HG02610 (cell line): ENCODE results near the gene SCLT1.
"Not testable (repeated sequence)": the region's sequence is repeated elsewhere in the genome, so short reads cannot be mapped to it uniquely, and the experiment has no call there.

Experiments
- ATAC-seq: cut with Tn5 transposase; IDR thresholded peaks from one replicate; pipeline ENCODE4 v1.9.1; 2021; ENCODE audit warnings: mild to moderate bottlenecking, moderate library complexity; ENCODE audit not compliant: unreplicated experiment

SCLT1 gene

DNA sequence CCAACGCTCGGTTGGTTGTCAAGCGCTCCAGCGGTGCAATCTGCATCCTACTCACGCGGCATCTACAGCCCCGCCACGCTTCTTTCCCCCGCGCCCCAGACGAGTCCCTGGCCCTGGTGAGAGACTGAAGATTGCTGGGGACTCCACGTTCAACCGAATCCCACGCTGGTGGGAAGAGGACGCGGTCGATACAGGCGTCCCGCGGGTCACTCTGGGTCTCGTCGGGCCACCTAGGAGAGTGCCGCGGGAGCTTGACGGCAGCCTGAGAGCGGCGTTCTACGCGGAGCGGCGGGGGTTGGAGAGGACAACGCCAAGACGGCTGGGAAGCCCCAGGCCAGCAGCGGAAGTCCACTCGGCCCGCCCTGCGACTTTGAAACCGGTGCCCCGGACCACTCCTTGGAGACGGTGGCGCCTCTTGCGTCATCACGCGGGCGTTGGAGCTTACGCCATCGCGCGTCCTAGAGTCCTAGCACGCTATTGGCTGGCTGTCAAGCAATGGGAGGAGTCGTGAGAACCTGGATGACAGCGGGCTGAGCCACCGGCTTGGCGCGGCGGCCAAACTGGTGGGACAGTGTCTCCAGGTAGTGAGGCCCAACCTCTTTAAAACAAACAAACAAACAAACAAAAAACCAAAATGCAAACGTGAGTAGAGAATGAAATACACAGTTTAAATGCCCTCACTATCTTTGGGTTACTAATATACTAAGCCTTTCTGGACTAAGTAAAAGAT lies at the start of gene SCLT1:
SCLT1 (minus strand) TSS at position 349 of the 730 bp plus-strand sequence. CDS start 436 bp downstream, outside the sequence.
- ATAC-seq: peak; percentile 93

DNA sequence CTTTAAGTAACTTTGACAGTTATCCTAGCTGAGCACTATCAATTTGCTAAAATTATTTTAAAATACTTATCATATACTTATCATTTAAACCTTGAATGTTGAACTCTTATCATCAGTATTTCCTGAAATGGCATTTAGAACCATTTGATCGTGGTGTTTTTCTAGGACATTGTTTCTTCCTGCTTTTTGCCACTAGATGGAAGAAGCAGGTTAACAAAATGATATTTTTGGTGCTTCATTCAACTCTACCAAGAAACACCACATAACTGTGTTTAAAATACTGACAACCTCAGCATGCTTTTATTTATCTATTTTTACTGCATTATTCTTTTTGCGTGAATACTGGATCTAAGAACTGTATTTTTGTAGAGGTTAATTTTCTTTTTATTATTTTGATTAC lies 47.2 kb upstream of the SCLT1 start:
- no peak for ATAC-seq

DNA sequence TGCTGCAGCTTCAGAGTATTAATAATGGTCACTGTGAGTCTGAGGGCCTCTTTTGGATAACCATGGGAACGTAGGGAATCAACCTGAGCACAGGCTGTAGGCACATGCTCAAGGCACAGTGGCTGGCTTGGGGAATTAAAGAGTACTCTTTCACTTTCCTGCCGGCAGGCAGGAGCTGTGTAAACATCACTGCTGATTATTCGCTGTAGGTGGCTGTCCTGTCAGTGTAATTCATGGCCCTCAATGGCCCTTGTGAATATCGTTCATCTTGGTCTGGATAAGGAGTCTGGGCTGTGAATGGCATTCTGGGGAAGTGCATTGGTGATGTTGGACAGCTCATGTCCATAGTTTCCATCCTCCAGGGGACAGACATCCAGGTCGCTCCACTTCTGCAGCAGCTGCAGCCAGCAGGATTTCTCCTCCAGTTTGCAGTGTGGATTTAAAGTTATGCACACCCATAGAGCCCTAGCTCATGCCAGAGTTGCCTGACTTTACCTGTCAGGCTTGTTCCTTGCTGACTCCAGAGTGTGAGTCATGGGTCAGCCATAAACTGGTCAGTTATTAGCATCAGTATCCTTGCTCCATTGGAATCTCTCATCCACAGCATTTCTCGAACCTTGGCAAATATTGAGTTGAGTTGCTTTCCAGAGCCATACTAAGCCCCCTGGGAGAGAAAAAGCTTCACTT lies 45.6 kb upstream of the SCLT1 start:
- ATAC-seq: no peak

DNA sequence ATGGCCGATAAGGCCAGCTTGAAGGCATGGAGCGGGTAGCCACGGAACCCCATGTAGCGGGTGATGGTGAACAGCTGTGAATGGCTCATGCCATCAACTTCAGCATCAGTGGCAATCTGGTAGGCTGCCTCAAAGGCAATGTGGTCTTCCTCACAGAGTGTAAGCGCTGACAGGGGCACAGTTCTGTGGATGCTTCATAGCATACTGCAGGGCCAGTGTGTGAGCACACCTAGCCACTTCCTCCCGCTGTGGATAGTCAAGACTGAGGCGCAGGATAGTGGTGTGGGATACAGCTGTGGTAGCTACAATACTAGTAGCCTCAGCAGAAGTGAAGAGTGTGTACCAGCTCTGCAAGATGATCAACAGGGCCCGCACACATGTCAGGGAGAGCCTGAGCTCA lies 43.1 kb upstream of the SCLT1 start:
- ATAC-seq: no peak

DNA sequence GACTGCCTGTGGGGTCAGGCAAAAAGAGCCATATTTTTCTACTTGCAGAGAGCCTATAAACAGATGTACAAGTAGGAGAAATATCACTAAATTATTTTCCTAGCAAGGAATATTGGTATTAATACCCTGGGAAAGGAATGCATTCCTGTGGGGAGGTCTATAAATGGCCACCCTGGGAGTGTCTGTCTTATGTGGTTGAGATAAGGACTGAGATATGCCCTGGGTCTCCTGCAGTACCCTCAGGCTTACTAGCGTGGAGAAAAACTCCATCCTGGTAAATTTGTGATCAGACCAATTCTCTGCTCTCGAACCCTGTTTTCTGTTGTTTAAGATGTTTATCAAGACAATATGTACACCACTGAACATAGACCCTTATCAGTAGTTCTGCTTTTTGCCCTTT lies 38.0 kb upstream of the SCLT1 start:
- no peak for ATAC-seq

DNA sequence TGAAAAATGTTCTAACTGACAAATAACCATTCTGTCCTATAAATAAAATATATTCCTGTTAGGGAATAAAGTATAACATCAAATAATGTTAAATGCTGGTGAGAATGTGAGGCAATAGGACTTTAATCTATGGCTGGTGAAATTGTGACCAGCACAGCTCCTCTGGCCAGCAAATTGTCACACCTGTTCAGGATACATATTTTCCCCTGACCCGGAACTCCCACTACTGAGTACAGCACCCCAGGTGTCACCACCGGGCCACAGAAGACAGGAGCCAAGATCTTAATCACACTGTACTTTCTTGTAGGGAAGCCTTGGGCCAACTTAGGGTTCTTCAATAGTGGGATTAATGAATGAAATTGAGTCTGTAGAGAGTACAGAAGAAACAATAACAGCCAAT lies 35.8 kb upstream of the SCLT1 start:
- no peak for ATAC-seq

DNA sequence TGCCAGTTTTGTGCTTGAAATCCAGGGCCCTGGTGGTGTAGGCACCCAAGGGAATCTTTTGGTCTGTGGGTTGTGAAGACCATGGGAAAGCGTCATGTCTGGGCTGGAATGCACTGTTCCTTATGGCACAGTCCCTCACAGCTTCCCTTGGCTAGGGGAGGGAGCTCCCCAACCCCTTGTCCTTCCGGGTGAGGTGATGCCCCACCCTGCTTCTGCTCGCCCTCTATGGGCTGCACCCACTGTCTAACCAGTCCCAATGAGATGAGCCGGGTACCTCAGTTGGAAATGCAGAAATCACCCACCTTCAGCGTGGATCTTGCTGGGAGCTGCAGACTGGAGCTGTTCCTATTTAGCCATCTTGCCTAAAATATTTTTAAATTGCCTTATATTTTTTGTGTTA lies 33.3 kb upstream of the SCLT1 start:
- ATAC-seq: not testable (repeated sequence)

DNA sequence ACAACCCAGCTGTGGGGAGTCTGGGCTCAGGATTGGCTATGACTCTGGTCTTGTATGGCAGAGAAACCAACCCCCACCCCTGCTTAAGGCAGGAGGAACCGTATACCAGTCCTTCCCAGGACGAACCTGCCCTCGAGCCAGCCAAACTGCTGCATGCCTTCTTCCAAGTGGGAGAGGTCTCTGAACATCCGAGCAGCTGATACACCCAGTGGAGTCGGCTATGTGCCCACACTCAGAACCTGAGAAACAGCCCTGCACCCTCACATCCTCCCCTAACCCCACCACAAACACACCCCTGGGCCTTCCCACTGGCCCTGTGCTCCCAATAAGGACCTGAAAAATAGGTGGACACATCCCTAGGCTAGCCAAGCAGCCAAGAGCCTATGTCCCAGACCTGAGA lies 24.4 kb upstream of the SCLT1 start:
- ATAC-seq: no peak

DNA sequence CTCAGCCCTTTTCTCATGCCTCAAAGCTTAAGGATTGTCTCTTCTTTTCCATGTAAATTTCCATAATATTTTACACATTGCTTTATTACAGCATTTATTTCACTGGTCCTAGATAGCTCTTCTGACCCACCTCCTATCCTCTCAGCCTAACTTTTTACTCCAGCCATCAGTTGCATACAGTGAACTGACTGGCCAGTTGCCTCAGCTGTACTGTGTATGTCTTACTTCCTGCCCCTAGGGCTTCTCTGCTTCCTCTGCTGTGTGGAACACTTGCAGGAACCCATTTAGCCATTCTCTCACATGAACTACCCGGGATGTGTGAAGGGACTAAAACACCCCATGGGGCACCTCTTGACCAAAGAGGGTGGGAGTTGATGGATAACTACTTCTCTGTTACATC lies 20.6 kb upstream of the SCLT1 start:
- ATAC-seq: no peak

DNA sequence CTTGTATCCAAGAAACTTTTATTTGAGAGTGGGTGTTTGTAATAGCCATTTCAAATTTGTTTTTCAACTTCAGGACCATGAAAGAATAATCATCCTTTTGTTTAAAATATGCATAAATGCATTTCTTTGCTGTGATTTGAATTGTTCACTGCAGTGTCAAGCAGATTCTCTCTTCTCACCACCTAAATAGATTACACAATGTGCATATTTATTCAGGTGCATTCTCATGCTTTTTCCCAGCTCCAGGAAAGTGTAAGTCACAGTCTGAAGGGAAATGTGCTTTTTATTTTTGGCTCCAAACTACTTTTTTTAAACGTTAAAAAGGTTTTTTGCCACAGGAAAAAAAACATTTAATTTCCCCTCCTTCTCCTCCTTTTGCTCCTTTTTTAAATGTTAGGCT lies 20.1 kb upstream of the SCLT1 start:
- ATAC-seq: no peak

DNA sequence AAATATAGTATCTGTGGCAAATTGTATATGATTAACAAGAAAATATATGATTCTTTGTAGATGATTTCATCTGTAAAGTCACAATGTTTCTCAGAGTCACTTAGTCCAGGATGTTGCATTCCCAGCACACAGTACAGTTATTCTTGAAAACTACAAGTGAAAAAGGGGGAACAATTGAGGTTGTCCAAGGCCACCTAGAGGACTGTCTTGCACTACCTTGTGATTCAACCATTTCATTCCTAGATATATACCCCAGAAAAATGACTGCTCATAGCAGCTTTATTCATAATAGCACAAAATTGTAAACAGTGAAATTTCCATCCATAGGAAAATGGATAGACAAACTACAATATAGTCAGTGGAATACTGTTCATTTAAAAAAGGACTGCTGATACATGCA lies 18.6 kb upstream of the SCLT1 start:
- no peak for ATAC-seq

DNA sequence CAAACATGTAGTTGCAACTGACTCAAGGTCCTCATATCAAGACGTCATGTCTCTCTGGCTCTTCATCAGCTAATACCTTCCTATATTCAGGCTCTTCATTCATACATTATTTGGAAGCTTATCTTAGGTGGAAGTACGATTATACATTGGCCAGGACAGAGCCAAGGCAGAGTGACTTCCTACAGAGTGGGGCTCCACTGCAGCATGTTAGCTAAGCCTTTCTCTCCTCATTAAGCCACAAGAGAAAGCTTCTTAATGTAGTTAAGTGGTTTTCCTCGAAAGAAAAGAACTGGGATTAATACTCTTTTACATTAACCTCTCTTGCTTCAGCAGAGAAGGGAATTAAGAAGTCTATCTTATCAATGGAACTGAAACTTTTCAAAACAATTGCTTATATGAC lies 17.6 kb upstream of the SCLT1 start:
- no peak for ATAC-seq

DNA sequence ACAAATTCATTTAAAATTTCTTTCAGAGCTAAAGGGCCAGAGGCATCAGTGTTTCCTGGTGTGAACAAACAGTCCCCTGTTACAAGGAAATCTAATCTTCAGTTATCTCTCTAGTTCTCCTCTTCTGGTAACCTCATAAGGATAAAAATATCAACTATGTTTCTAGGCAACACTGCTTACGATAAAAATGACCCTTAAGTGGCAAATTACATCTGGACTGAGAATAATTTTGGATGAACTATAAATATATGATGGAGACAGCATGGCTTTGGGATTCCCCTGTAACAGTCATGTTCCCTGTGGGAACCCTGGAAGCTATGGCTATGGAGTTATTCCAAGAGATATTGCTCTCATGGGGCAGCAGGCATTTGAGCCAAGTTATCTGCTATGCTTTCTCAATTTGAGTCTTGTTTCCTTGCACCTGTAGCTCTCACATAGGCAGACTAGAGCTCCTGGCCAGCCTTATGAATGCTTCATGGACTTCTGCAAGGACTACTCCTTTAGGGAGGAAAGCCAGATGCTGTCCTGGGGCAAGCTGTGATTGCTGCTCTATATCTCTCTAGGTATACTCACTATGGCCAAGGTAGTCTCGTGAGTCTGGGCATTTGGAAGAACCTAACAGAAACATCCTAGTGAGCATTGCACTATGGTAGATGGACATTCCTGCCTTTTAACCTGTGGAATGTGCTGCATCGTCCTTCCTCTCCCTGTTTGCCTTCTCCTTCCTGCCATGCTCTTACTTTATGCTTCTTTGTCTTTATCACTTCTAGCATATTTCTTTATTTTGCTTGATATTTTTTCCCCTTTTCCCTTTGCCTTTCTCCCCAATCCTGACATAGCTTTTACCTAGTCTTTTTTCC lies 16.9 kb upstream of the SCLT1 start:
- ATAC-seq: no peak

DNA sequence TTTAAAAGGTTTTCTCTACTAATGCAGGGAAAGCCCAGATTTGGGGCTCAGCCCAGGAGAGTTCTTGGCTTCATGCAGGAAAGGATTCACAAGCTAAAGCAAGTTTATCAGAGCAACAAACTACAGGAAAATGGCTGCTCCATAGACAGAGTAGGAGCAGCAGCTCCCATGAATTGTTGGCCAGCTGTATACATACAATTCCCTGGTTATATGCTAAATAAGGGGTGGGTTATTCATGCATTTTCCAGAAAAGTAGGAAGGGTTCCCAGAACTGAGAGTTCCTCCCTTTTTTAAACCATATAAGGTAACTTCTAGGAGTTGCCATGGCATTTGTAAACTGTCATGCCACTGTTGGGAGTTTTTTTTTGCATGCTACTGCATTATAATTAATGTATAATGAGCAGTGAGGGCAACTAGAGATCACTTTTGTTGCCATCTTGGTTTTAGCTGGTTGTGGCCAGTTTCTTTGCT lies 5.2 kb upstream of the SCLT1 start:
- no peak for ATAC-seq

DNA sequence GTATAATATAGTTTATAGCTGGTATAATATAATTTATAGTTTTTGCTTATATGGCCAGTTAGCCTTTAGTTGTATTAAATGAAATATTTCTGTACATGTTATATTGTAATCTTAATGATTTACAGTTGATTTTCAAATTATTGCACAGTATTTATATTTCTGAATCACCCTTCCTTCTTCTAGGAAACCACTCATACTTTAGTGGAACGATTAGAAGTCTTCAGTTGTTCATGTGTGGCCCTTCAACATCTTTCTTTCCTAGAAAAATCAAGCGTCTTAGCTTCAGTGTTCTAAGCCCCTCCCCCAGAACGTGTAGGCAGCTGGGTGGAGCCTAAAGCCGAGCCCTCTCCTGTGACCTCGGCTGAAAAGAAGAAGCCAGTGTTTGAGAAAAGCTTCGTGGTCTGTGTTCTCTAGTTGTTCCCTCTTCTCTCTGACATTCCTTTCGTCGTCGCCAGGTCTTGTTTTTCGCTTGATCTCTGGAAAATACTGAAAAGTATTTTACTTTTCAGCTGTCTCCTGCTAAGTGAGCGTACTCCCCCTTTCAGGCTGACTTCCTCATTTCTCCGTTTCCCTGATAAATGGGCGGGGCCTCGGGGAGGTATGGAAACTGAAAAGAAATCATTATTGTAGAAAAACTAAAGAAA lies 2.6 kb upstream of the SCLT1 start, which contains the start of gene C4orf33:
C4orf33 (plus strand) TSS at position 342 of the 644 bp plus-strand sequence. CDS start 6,459 bp downstream, outside the sequence.
- peak; percentile 45 for ATAC-seq

DNA sequence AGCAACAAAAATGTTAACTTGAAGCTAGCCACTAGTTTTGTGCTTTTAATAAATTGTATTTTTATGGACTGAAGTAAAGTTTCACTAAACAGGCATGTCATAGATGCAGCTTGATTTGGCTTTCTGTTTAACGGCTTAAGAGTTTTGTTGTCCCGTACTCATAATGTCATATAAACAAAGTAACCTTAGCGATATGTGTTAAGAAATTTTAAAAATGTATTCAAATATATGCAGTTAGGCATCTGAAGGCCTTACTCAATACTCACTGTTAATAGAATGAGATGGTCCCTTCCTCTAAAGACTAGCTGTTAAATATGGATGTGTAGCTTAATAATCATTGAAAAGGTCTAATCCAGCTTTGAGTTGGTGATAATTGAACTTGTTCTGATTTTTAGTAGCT lies 1.0 kb upstream of the SCLT1 start:
- ATAC-seq: no peak

DNA sequence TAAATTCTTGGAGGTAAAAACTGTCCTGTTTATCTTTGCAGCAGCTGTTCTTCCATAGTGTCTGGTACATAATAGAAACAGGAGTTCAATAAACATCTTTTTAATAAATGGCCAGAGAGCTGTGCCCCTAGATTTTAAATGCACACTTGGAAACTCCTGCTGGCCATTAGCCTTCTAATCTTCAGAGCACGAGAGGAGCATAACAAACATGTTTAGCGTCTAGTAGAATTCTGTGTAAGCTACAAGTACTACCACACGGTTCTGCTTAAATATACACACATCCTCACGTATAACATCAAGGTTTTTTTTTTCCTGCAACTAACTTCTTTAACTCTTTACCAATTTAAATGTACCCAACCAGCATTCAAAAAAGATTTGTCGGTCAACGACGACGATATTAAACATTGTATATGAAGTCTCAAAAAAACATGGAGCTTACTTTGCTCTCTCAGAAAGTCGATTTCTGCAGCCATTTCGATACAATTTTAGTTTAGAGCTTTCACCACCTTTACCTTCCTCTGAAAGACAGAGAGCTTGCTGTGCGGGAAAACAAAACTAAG lies 628 bp downstream of the SCLT1 start:
- no peak for ATAC-seq

DNA sequence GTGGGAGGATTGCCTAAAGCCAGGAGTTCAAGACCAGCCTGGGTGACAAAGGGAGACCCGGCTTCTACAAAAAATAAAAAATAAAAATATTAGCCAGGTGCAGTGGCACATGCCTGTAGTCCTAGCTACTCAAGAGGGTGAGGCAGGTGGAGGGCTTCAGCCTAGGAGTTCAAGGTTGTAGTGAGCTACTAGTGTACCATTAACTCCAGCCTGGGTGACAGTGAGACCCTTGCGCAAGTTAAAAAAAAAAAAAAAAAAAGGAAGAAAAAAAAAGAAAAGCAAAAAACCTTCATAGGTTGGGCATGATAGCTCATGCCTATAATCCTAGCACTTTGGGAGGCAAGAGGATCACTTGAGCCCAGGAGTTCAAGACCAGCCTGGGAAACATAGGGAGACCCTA lies 5.8 kb downstream of the SCLT1 start:
- no peak for ATAC-seq

DNA sequence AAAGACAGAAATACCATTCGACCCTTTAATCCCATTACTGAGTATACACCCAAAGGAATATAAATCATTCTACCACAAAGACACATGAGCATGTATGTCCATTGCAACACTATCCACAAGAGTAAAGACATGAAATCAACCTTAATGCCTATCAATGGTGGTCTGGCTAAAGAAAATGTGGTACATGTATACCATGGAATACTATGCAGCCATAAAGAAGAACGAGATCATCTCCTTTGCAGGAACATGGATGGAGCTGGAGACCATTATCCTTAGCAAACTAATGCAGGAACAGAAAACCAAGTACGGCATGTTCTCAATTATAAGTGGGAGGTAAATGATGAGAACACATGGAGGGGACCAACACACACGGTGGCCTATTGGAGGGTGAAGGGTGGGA lies 7.9 kb downstream of the SCLT1 start:
- ATAC-seq: no peak

DNA sequence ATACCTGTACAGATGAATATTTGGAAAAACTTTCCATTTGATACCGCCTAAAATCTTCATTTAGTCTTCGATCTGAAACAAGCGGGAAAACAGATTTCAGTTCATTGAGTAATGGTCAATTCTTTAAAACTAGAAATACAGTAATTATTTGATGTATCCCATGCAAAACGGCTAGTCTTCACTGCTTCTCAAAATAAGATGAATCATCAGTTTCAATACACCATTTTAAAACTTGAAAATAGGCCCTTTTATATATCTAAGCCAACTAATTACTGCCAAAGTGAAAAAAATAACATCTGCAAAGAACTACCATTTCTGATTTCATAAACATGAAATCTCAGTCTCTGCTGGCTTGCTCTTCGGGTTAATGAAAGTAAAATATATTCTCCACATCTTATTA lies 11.0 kb downstream of the SCLT1 start:
- ATAC-seq: no peak

DNA sequence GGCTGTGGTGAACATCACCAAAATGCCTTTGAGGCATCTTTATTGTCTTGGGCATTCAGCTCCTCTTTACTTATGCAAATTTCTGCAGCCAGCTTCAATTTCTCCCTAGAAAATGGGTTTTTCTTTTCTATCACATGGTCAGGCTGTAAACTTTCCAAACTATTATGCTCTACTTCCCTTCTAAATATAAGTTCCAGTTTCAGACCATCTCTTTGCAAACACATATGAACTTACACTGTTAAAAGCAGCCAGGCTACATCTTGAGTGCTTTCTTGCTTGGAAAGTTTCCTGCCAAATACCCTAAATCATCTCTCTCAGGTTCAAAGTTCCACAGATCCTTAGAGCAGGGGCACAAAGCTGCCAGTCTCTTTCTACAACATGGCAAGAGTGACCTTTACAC lies 13.2 kb downstream of the SCLT1 start:
- no peak for ATAC-seq
